Stromal cell of bone marrow (primary cell): ENCODE data around the gene RRAS2.
"Not testable (repeated sequence)": the region's sequence is repeated elsewhere in the genome, so short reads cannot be mapped to it uniquely, and the experiment has no call there.

Experiments
- DNase-seq: peaks from one replicate; pipeline ENCODE4 v3.0.0-alpha.2; 2012; ENCODE audit warnings: low read depth

The RRAS2 gene

DNA sequence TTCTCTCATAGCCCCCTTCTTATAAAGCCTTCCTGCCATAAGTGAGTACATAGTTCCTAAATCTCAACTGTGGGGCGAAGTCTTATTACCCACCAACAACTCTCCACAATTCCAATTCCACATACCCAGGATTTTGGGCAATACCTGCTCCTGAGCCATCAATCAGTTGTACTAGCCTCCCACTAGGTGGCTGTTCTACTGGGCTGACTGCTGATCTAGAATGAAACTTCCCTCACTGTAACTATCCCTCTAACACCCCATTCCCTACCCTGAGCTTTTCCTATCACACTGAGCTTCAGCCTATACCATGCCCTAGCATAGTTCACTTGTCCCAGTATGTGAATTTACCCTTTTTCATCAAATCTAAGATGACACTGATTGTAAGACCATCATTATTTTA is 52.5 kb downstream of the RRAS2 start:
- DNase-seq, result no peak

DNA sequence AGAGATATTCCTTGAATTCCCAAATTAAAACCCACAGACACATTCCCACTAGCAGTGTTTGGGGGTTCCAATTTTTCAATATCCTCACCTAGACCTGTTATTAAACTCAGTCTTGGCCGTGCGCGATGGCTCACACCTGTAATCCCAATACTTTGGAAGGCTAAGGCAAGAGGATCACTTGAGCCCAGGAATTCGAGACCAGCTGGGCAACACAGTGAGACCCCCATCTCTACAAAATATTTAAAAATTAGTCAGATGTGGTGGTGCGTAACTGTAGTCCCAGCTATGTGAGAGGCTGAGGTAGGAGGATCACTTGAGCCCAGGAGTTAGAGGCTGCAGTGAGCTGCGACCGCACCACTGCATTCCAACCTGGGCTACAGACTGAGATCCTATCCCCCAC is 53.3 kb downstream of the RRAS2 start:
- no peak for DNase-seq

DNA sequence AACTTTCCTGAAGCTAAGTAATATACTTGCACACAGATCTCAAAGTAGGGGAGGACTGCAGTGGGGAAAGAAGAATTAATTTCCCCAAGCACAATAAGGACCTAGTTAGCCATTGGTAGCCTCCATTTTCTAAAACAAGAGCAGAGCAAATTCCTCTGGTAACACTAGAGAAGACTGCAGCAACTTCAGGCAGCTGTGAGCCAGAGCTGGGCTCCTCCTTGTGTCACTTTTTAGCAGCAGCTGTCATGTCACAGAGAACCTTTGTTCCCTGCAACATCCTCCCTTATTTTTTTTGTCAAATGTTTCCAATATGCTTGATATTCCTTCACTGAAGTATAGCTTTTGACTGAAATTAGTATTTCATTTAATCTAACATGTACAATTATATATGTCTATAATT is 54.4 kb downstream of the RRAS2 start:
- DNase-seq, result no peak

DNA sequence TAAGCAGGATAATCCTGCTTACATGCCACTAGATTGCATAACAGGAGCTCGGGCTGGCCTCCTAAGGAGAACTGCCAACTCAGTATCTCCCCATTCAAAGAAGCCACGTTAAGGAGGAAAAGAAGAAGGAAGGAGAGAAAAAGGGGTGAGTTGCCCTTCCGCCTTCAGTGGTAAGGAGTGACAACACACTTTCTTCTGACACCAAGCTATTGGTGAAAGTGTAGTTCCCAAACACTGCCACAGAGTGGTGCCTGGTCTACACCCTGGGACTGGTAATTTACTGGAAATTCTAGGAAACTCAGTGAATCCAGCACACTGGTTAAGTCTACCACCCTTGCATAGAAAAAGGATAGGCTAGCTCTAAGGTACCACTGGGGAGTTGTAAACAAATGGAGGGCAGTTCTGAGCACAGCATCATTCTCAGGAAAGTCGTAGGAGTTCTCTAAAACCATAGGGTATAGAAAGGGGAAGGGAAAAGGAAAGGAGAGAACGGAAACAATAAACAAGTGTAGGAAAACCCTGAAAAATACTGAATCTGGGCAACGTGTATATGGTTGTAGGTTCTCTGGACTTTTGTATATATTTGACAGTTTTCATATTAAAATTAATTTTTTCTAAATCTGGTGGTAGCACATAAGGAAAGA is 58.2 kb downstream of the RRAS2 start:
- peak; percentile 67 for DNase-seq

DNA sequence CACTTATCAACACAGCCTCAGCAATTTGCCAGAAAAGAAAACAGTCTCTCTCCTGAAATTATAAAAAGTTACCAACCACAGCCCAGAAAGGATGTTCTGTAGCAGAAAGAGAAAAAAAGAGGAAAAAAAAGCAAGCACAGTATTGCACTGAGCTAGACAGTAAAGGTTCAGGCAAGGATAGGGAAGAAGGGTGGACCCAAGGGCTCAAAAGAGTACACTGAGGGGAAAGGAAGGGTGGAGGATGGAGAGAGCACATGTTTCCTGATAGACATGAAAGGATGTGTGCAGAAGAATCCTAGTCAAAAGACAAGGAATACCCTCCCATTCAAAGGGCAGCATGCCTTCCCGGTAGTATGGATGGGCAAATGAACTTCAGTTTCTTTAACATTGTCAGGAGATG is 59.1 kb downstream of the RRAS2 start:
- no peak for DNase-seq

DNA sequence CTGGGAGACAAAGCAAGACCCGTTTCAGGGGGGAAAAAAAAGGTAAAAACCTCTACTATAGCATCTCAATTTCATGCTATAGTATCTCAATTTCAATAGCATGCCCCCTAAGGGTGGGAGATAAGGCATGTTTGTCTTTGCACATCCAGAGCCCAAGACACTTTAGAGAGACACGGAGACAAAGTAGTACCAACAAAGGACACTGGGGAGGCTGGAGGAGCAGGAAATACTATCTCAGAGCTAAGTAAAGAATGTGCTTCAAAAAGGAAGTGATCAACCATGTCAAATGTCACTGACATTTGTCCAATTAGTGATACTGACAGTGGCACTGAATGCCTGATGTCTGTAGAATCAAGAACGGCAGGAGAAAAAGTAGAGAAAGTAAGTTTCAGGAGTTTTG is 68.6 kb downstream of the RRAS2 start:
- no peak for DNase-seq

DNA sequence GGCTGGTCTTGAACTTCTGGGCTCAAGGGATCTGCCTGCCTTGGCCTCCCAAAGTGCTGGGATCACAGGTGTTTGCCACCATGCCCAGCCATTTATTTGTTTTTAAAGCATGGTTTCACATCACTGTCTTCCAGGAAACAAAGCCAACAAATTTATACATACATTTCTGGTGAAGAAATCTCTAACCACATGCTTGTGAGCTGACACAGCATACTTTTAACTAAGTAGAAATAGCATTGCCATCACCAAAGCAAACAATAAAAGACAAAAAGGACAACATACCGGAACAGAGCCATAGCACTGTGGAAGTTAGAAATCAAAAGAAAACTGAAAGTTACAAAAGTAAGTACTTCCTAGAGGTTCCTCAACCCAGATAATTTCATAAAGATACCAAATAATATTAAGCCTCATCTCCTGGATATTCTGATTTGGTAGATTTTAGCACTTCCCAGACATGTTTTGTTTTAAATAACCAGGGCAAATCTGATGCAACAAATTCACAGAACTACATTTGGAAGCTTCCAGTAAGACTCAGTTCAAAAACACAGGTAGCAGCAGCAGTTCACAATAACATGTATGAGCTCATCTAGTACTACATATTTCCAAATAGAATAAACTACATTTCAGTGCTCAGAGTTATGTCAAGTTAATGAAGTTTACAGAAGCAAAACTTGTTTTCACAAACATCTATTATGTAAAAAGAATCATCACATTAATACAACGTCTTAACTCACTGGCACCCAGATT is 70.6 kb downstream of the RRAS2 start:
- DNase-seq, result peak; percentile 36

DNA sequence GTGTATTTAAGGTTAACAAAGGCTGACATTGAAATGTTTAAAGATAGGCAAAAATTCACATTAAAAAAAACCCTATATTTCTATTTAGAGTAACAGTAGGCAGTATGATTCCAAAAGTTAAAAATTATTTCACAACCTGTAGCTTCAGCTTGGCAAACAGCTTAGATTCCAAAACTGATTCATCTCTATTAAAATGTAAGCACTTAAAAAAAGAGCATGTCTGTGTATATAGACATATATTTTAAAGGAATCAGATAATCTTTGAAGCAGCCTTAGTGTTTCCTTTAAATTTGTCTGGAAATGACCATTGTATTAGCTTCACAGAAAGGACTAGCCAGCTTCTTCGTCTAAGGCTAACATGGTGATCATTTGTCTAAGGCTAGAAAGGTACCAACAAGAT is 80.1 kb downstream of the RRAS2 start:
- DNase-seq, result not testable (repeated sequence)

DNA sequence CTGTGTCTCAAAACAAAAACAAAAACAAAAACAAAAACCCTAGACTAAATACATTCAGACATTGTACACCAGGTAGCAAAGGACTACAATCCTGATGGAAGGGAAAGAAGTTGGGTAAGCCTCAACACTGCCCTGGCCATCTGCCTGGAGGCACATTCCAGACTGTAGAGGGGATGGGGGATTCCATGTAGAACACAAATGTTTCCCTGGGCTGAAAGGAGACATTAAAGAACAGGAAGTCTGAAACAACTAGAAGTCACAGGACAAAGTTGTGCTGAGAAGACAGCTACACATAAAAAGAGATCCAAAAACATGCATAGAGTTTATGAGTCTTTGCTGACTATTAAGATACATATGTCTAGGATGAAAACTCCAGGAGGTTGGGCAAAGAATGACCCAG is 83.9 kb downstream of the RRAS2 start:
- DNase-seq, result no peak

DNA sequence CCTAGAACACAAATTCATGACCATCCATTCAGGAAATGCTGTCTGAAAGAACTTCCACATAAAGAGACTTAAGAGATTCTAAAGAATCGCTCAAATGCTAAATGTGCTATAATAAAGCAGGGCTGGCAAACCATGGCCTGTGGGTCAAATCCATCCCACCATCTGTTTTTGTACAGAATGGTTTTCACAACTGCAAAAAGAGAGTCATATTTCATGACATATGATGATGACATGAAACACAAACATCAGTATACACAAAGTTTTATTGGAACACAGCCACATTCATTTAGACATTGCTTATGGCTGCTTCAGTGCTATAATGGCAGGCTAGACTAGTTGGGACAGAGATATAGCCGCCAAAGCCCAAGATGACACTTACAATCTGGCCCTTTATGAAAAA is 85.1 kb downstream of the RRAS2 start:
- DNase-seq, result no peak

DNA sequence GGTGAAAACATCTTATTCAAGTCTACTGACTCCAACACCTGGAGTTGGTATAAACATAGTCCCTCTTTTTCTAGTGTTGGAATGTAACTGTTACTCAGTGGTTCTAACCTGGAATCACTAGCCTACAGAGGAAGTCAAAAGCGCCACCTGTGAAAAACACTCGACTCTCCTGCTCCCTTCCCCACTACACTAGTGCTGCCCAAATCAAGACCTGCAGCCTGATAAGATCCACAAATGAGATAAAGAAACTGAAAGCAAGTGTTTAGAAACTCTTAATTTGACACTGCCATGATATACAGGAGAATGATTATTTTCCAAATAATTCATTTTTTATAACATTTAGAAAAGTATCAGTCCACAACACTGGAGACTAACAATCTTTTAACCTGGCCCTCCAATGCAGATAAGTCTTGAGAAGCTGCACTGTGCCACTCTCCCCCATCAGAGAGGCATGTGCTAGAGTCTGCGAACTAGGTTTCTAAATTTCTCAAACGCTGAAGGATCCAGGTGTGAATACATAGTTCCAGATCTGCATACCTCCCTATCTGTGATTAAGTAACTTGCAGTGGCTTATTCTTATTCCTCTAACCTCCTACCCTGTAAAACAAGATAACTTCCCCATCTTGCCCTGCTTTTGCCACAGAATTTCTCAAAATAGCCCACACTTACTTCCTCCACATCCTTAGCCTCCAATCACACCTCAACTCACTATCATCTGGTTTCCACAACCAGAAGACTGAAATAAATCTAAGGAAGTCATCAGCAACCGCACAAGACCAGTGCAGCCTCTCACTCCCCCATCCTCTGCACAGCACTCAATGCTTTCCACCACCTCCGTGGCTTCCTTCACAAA is 88.1 kb downstream of the RRAS2 start:
- no peak for DNase-seq

DNA sequence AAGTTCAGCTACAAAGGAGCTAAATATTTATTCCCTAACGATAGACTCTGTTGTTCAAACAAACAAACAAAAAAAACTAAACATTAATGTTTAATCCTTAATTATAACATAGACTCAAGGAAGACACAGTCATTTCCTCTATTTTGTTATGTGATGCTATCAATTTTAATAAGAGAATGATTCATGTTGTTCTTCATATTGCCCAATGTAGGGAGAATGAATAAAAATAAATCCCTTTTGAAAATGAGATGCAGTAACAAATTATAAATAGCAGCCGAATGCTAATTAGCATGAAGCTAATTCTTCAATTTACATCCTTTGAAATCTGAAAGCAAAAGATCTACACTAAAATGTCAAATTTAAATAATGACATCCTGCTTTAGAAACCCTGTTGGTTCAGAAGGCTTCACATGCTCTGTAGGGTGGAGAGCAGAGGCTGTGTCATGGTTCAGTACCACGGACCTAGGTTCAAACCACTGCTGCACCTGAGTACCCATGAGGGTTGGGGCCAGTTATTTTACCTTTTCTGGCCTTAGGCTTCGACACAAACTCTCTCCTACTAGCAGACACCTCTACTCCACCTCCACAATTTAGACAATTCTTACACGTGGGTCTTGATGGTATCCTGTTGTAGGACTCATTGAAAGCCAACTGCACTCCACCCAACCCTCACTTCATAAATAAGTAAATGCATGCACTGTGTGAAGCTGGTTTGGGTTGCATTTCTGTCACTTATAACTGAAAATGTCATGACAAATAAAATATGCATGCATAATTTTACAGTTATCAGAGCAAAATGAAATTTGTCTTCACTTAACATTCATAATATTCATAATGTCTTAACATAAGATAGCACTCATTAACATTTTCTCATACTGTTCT is 89.0 kb downstream of the RRAS2 start:
- no peak for DNase-seq

DNA sequence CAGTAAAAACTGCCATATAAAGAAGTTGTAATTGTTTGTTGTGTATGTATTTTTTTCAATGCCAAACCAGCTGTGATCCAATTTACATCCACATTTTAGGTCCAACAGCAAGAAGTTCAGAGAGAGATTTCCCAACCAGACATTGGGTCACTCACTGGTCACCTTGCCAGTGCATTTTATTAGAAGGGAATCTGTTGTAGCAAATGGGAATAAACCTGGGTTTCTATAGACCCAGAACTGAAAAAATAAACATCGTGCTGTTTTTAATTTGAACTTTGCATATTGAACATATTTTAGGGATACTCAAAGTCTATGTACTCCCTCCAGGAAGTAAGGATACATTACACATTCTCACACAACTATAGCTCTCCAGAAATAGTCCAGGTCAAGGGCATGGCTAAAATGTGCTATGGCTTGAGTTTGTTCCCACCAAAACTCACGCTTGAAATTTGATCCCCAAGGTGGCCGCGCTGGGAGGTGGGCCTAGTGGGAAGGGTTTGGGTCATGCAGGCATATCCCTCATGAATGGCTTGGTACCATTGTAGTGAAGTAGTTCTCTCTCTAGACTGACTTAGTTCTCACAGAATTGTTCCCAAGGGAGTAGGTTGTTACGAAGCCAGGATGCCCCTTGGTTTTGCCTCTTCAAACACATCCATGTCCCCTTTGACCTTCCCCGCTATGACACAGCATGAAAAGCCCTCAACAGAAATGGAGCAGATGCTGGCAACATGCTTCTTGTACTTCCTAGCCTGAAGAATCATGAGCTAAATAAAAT is 90.9 kb downstream of the RRAS2 start:
- DNase-seq, result no peak

DNA sequence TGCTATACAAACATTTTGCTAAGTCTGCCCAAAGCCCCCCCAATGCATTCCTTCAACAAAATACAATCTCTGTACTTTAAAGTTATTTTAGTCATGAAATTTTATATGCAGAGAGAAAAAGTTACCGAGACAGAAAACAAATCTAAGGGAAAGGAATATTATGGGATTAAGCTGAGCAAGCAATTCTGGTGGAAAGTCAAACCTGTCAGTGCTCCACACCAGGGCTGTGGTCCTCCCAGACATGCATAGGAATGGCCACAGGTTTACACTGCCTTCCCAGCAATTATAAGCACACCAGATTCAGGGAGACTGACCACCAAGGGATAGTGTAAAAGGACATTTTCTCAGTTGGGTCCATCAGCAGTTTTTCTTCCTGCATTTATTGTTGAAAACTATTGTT is 92.4 kb downstream of the RRAS2 start:
- DNase-seq, result no peak

DNA sequence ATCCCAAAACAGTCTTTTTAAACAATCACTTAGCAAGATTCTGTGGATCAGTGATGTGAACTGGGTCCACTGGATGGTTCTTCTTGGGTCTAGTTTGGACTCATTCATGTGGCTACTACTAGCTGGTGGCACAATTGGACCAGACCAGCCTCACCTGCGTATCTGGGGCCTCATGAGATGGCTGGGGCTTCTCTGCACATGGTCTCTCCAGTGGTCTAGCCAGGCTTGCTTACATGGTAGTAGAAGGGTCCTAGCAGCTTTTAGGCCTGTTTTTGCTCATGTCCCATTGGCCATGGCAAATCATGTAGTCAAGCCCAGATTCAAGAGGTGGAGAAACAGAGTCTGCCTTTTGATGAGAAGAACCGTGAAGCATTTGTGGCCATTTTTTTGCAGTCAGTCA is 94.0 kb downstream of the RRAS2 start:
- no peak for DNase-seq

DNA sequence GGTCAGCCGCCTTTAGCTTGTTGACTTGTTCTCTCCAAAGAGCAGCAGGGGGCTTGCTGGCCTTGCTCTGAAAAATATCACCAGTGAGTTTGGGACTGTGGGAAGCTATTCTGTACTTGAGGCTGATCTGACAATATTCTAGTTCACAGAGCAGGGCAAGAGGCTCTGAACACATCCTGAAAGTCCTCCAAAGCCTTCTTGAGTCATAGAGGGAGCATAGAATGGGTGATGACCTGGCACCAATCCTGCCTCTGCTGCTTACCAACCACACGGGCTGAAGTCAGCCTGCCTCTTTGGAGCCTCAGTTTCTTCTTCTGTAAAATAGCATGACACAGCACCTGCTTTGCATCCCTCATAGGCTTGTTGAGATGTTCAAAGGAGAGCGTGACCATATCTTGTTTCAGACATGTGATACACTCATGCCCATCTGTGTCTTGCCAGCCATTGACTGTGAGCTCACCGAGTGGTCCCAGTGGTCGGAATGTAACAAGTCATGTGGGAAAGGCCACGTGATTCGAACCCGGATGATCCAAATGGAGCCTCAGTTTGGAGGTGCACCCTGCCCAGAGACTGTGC is 96.6 kb downstream of the RRAS2 start:
- DNase-seq, result no peak

DNA sequence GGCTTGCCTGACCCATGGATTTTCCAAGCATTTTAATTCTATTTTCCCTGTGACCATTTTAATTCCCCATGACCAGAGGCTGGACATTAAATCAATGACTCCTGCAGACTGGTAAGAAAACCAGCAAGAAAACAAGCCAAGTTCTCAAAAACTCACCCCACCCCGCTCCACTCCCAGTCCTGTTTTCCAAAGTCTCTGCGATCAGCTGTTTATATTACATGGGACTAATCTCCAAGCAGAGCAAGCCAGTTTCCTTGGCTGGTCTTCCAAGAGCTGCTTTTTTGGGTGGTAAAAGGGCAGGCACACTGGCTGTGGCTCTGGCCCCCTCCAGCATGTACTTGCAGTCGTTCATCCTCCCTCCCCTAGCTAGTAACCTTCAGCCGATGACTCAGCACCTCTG is 97.9 kb downstream of the RRAS2 start:
- DNase-seq, result no peak

DNA sequence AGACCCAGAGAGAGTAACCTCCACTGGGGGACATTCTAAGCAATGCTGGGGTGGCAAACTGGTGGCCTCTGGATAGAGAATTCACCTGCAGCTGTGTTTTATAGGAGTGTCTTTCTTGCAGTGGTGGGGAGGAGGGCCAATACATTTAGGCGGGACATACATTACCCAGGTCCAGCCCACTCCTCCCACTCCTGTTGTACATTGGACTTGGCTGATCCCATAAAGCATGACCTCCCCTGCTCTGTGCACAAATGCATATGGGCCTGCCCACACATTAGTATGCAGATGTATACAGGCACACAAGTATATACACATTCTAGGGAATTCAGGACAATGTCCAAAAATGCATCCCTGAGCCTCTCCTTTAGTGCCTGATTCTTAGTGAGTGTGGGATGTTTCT is 99.1 kb downstream of the RRAS2 start:
- DNase-seq, result no peak

DNA sequence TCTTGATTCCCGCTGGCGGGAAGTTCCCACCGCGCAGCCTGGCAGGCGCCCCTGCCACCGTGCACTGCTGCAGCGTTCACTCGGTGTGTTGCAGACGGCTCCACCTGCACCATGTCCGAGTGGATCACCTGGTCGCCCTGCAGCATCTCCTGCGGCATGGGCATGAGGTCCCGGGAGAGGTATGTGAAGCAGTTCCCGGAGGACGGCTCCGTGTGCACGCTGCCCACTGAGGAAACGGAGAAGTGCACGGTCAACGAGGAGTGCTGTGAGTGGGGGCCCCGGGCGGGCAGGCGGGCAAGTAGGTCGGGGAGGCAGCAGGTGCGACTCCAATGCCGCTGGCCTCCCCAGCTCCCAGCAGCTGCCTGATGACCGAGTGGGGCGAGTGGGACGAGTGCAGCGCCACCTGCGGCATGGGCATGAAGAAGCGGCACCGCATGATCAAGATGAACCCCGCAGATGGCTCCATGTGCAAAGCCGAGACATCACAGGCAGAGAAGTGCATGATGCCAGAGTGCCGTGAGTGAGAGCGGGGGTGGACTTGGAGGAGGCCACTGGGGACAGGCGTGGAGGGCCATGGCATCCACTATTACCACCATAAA is 99.7 kb downstream of the RRAS2 start:
- DNase-seq, result no peak

DNA sequence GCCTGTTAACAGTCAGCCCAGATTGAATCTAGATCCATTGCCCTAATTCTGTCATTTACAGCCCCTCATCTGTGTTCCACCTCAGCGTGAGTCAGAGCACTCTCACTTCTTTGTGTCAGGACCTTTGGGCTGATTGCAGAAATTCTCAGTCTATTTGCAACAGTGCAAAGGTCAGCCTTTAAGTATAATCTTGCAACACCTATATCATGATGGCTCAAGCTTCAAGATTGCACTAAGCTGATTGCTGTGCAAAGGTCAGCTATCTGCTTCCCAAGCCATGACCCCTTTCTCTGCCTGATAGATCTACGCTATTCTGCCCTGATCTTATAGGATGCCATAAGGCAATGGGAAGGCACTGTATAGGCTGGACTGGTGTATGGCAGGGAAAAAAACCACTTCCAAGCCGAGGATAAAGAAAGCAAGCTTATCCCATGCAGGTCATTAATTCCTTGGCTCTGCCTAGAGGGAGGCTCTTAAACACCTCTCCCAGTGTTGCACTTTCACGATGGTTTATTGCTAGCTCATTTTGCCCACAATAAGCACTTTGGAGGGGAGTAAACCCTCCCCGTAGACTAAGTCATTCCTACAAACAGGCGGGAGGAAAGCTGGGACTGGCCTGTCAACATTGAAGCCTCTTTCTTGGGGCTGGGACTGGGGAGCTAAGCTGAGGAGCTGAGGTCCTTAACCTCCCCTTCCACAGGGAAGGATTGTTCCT is 100.6 kb downstream of the RRAS2 start:
- no peak for DNase-seq
